HG02763 (cell line): ENCODE data around the gene TMEM168.
"Not testable (repeated sequence)": the region's sequence is repeated elsewhere in the genome, so short reads cannot be mapped to it uniquely, and the experiment has no call there.

Source experiments
- ATAC-seq: cut with Tn5 transposase; IDR thresholded peaks from one replicate; pipeline ENCODE4 v1.9.1; 2021; ENCODE audit warnings: mild to moderate bottlenecking, moderate library complexity; ENCODE audit not compliant: unreplicated experiment

TMEM168 gene

GRCh38 chr7:112789817-112790585 is at the start of gene TMEM168:
TMEM168 (minus strand) TSS chr7:112790393; CDS start chr7:112784825, 5,568 bp downstream.
- peak; percentile 85 for ATAC-seq

- ATAC-seq: not testable (repeated sequence)
These were observed 45.7 kb upstream of the TMEM168 start for GRCh38 chr7:112835928-112836327.

GRCh38 chr7:112833082-112833481 is 42.9 kb upstream of the TMEM168 start:
- no peak for ATAC-seq

GRCh38 chr7:112830769-112831168 is 40.6 kb upstream of the TMEM168 start:
- no peak for ATAC-seq

GRCh38 chr7:112828696-112829095 is 38.5 kb upstream of the TMEM168 start:
- ATAC-seq: no peak

GRCh38 chr7:112821345-112821744 is 31.2 kb upstream of the TMEM168 start:
- no peak for ATAC-seq

GRCh38 chr7:112819536-112819935 is 29.3 kb upstream of the TMEM168 start:
- ATAC-seq: no peak

GRCh38 chr7:112806156-112806555 is 16.0 kb upstream of the TMEM168 start:
- ATAC-seq: no peak

- no peak for ATAC-seq
These were observed 12.2 kb upstream of the TMEM168 start for GRCh38 chr7:112802406-112802805.

- no peak for ATAC-seq
These were observed 10.3 kb upstream of the TMEM168 start for GRCh38 chr7:112800486-112800885.

- ATAC-seq: no peak
These were observed 9.4 kb upstream of the TMEM168 start for GRCh38 chr7:112799448-112800120.

- no peak for ATAC-seq
These were observed 8.3 kb upstream of the TMEM168 start for GRCh38 chr7:112798274-112799159.

GRCh38 chr7:112796552-112796951 is 6.4 kb upstream of the TMEM168 start:
- not testable (repeated sequence) for ATAC-seq

GRCh38 chr7:112792441-112792840 is 2.2 kb upstream of the TMEM168 start:
- ATAC-seq: no peak

GRCh38 chr7:112791465-112792168 is 1.4 kb upstream of the TMEM168 start:
- no peak for ATAC-seq

GRCh38 chr7:112790586-112791003 is 402 bp upstream of the TMEM168 start:
- peak; percentile 54 for ATAC-seq

GRCh38 chr7:112789453-112789816 is 758 bp downstream of the TMEM168 start:
- no peak for ATAC-seq

GRCh38 chr7:112788778-112789343 is 1.3 kb downstream of the TMEM168 start:
- no peak for ATAC-seq

GRCh38 chr7:112784603-112785002 is 5.6 kb downstream of the TMEM168 start:
- ATAC-seq: no peak

- ATAC-seq: peak; percentile 84
These were observed 7.7 kb downstream of the TMEM168 start for GRCh38 chr7:112782498-112782897.
